Common myeloid progenitor, CD34-positive (primary cell): ENCODE results near the gene PPIL4.

Experiments
- CTCF ChIA-PET: fragments of 350-600 bp; sonication (Branson Sonifier 250); formaldehyde crosslinking; loops from one replicate; lab custom pipeline; 2021; ENCODE audit warnings: antibody characterized with exemption; lab: Charles Lee
- POLR2A ChIA-PET: fragments of 350-600 bp; sonication (Branson Sonifier 250); formaldehyde crosslinking; loops from one replicate; lab custom pipeline; 2021; ENCODE audit warnings: antibody characterized with exemption; lab: Charles Lee
- DNase-seq, 3 donors: peaks; one replicate each; pipeline versions ENCODE4 v3.0.0 to v3.0.0-alpha.2; 2013
- H3K27ac ChIP-seq, 2 experiments: 1 replicate in 1 of 2; 2 replicates in 1 of 2; pipeline ENCODE4 v1.7.0; 2013; ENCODE audit warnings: inconsistent platforms in 2 of 2, low read length in 2 of 2, mild to moderate bottlenecking in 2 of 2, low read depth in 1 of 2, moderate library complexity in 1 of 2; ENCODE audit not compliant: severe bottlenecking in 2 of 2, insufficient read depth in 1 of 2, poor library complexity in 1 of 2
- H3K27me3 ChIP-seq, 5 experiments: replicated peaks in 2 of 5; 1 replicate in 3 of 5; 2 replicates in 2 of 5; pipeline versions ENCODE4 v1.6.1 to v1.7.0; 2013; ENCODE audit warnings: low read length in 4 of 5, mild to moderate bottlenecking in 2 of 5, moderate library complexity in 2 of 5, inconsistent platforms in 1 of 5; ENCODE audit not compliant: insufficient read depth in 5 of 5, control insufficient read depth in 4 of 5
- H3K36me3 ChIP-seq, 4 experiments: 1 replicate in 2 of 4; 2 replicates in 2 of 4; pipeline versions ENCODE4 v1.6.1 to v1.7.0; 2013; ENCODE audit warnings: low read length in 3 of 4, control low read depth in 1 of 4, mild to moderate bottlenecking in 1 of 4; ENCODE audit not compliant: control insufficient read depth in 4 of 4, insufficient read depth in 4 of 4
- H3K4me1 ChIP-seq, 4 experiments: 1 replicate in 3 of 4; 2 replicates in 1 of 4; pipeline versions ENCODE4 v1.6.1 to v1.7.1; 2013; ENCODE audit warnings: low read length in 3 of 4, mild to moderate bottlenecking in 3 of 4, control low read depth in 1 of 4, inconsistent platforms in 1 of 4, moderate library complexity in 1 of 4; ENCODE audit not compliant: control insufficient read depth in 4 of 4, insufficient read depth in 4 of 4; ENCODE audit errors: control extremely low read depth in 1 of 4
- H3K4me3 ChIP-seq, 7 experiments: 1 replicate in 4 of 7; 2 replicates in 3 of 7; pipeline versions ENCODE4 v1.5.1 to v1.7.0; 2013; ENCODE audit warnings: mild to moderate bottlenecking in 7 of 7, low read length in 6 of 7, moderate library complexity in 6 of 7, inconsistent platforms in 2 of 7, low read depth in 2 of 7, control low read depth in 1 of 7; ENCODE audit not compliant: insufficient read depth in 4 of 7, control insufficient read depth in 1 of 7; ENCODE audit errors: extremely low read depth in 1 of 7
- H3K9me3 ChIP-seq, 5 experiments: 1 replicate in 4 of 5; 2 replicates in 1 of 5; pipeline versions ENCODE4 v1.6.1 to v1.7.1; 2013; ENCODE audit warnings: low read length in 4 of 5, mild to moderate bottlenecking in 2 of 5, inconsistent platforms in 1 of 5, low read depth in 1 of 5, moderate library complexity in 1 of 5; ENCODE audit not compliant: control insufficient read depth in 4 of 5, insufficient read depth in 2 of 5; ENCODE audit errors: control extremely low read depth in 1 of 5
- WGBS: methylation state at CpG from one replicate; pipeline ENCODE4 v1.1.5; 2013; ENCODE audit not compliant: insufficient coverage; 5-methylcytosine and 5-hydroxymethylcytosine counted together

Gene PPIL4

GRCh38 chr6:149503872-149504271, 42.0 kb downstream of the PPIL4 start:
- no peaks in the 10 kb centered on the region for H3K9me3 ChIP-seq
- WGBS = no CpG with 5 or more reads among the region's 2 CpGs
- POLR2A ChIA-PET = interaction anchor here (1.1 kb wide), 1 partner anchor 14 kb away, joined by 4 read pairs; no protein-coding TSS in a partner anchor
- H3K27ac ChIP-seq = no peak overlapping the region
- DNase-seq = peak in 2 of 3 donors; percentile 30 to 46
- H3K27me3 ChIP-seq = no peaks in the 10 kb centered on the region
- no peak overlapping the region for H3K4me3 ChIP-seq
- peaks cover 0 to 7% (median 0%) of the 10 kb centered on the region in 4 experiments for H3K4me1 ChIP-seq
- CTCF ChIA-PET = interaction anchor here (1.1 to 2.1 kb wide), 3 partner anchors 12 to 17 kb away, joined by 3 to 5 read pairs (median 5); no protein-coding TSS in a partner anchor
- H3K36me3 ChIP-seq = peaks cover 8 to 19% (median 10%) of the 10 kb centered on the region in 4 experiments

DNA sequence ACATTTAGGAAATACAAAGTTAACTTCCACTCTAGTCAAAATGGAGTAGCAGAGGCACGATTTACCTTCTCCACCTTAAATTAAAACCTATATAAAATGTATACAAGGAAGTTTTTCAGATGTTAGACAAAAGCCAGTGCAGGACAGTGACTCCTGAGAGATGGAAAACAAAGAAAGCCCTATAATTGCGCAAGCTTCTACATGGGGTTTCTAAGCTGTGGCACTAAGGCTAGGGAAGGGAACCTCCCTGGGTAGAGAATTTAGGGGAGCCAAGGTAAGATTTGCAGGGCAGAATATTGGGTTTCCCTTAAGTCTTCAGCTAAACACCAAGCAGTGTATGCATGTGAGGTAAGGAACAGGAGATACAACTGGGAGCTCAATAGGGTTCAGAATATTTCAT, 42.6 kb downstream of the PPIL4 start:
- ChIA-PET POLR2A (interaction anchor here (0.7 to 1.1 kb wide), 2 partner anchors 13 to 14 kb away, joined by 3 to 4 read pairs; no protein-coding TSS in a partner anchor), CTCF (interaction anchor here (1.0 to 2.1 kb wide), 5 partner anchors 10 to 477 kb away, joined by 3 to 5 read pairs (median 4); no protein-coding TSS in a partner anchor)
- Histone ChIP-seq H3K4me1 (peaks cover 0 to 3% (median 0%) of the 10 kb centered on the region in 4 experiments), H3K27me3 (no peaks in the 10 kb centered on the region), H3K9me3 (no peaks in the 10 kb centered on the region), H3K4me3 (no peak overlapping the region), H3K36me3 (peaks cover 6 to 19% (median 8%) of the 10 kb centered on the region in 4 experiments), H3K27ac (no peak overlapping the region)
- DNase-seq = no peak
- WGBS = 100% methylated on average over 1 of the region's 2 CpGs

DNA sequence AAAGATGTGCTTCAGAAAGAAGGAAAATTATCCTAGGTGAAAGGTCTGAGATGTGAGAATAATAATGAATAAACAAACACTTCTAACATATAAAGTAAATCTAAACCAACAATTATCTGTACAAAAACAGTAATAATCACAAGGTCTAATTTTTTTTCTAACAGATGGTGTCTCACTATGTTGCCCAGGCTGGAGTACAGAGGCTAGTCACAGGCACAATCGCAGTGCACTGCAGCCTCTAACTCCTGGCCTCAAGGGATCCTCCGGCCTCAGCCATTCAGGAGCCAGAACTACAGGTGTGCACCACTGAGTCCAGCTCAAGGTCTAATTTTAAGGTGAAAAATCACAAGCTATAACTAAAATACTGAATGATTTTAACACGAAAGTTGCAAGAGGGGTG, 44.1 kb downstream of the PPIL4 start:
- peaks cover 0 to 19% (median 6%) of the 10 kb centered on the region in 4 experiments for H3K36me3 ChIP-seq
- DNase-seq = no peak
- no peaks in the 10 kb centered on the region for H3K9me3 ChIP-seq
- H3K4me1 ChIP-seq = peaks cover 0 to 3% (median 0%) of the 10 kb centered on the region in 4 experiments
- ChIA-PET CTCF (interaction anchor here (1.0 kb wide), 1 partner anchor 16 kb away, joined by 3 read pairs; no protein-coding TSS in a partner anchor), POLR2A (no interaction called here)
- 100% methylated on average over 1 of the region's 3 CpGs for WGBS
- H3K27ac ChIP-seq = no peak overlapping the region
- no peaks in the 10 kb centered on the region for H3K27me3 ChIP-seq
- no peak overlapping the region for H3K4me3 ChIP-seq

- Histone ChIP-seq H3K36me3 (peaks cover 0 to 19% (median 6%) of the 10 kb centered on the region in 4 experiments), H3K9me3 (no peaks in the 10 kb centered on the region), H3K4me3 (no peak overlapping the region), H3K4me1 (peaks cover 0 to 3% (median 0%) of the 10 kb centered on the region in 4 experiments), H3K27me3 (no peaks in the 10 kb centered on the region), H3K27ac (no peak overlapping the region)
- CTCF ChIA-PET = no interaction called here
- 90% methylated on average over 1 of the region's 1 CpG for WGBS
- POLR2A ChIA-PET = no interaction called here
- no peak for DNase-seq
Observed at GRCh38 chr6:149501201-149501600, 44.6 kb downstream of the PPIL4 start.

DNA sequence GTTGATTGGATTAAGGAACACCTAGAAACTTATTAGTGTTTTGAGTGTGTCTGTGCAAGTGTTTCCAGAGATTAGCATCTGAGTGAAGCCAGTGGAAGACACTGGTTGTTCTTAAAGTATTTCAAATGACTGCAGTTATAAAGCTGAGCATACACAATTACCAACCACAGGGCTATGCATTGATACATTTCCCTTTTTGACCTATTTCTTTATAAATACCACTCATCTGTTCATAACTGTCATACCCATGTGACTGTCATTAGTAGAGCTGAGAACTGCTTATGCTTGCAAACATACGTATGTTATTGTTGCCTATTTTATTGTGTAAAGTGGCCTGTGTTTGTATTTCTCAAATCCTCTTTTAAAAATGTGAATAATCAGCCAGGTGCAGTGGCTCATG, 45.7 kb downstream of the PPIL4 start:
- H3K27me3 ChIP-seq = no peaks in the 10 kb centered on the region
- POLR2A ChIA-PET = no interaction called here
- peaks cover 0 to 3% (median 0%) of the 10 kb centered on the region in 4 experiments for H3K4me1 ChIP-seq
- CTCF ChIA-PET = no interaction called here
- H3K4me3 ChIP-seq = no peak overlapping the region
- H3K9me3 ChIP-seq = no peaks in the 10 kb centered on the region
- DNase-seq = no peak
- no peak overlapping the region for H3K27ac ChIP-seq
- WGBS = 100% methylated on average over 1 of the region's 1 CpG
- H3K36me3 ChIP-seq = peaks cover 0 to 10% (median 3%) of the 10 kb centered on the region in 4 experiments

- H3K4me3 ChIP-seq = no peak overlapping the region
- ChIA-PET CTCF (interaction anchor here (0.6 to 1.0 kb wide), 3 partner anchors 15 to 913 kb away, joined by 4 to 5 read pairs (median 5); no protein-coding TSS in a partner anchor), POLR2A (no interaction called here)
- WGBS = 100% methylated on average over 1 of the region's 3 CpGs
- no peak for DNase-seq
- H3K36me3 ChIP-seq = peaks cover 0 to 4% (median 1%) of the 10 kb centered on the region in 4 experiments
- H3K27me3 ChIP-seq = no peaks in the 10 kb centered on the region
- peaks cover 0 to 3% (median 0%) of the 10 kb centered on the region in 4 experiments for H3K4me1 ChIP-seq
- no peaks in the 10 kb centered on the region for H3K9me3 ChIP-seq
- H3K27ac ChIP-seq = no peak overlapping the region
Observed at GRCh38 chr6:149499066-149499465, 46.8 kb downstream of the PPIL4 start.

DNA sequence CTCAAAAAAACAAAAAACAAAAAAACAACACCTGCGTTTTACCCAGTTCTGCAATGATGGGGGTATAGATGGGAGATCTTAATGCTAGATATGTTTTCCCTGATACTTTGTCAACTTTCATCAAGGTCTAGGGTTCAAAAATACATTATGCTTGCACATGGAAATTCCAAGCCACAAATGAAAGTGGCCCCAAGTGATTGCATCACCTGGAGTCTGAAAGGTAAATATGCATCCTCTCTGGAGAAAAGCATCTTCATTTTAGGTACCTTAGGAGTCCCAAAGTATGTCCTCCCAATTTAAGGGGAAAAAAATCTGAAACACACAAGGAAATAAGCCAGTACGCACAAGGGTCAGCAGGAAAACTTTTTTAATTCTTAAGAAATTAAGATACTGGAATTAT, 48.5 kb downstream of the PPIL4 start:
- Histone ChIP-seq H3K4me3 (no peak overlapping the region), H3K27ac (no peak overlapping the region), H3K9me3 (no peaks in the 10 kb centered on the region), H3K27me3 (no peaks in the 10 kb centered on the region), H3K36me3 (peaks cover 0 to 3% (median 0%) of the 10 kb centered on the region in 4 experiments), H3K4me1 (no peaks in the 10 kb centered on the region)
- WGBS = no CpG with 5 or more reads among the region's 2 CpGs
- ChIA-PET CTCF (no interaction called here), POLR2A (no interaction called here)
- DNase-seq = no peak
